Activated CD4-positive, alpha-beta T cell treated with anti-CD3 and anti-CD28 coated beads, Interleukin-2, amount 10 ng/mL, durations not matched to agents 24 days and 14 days (primary cell): Measurements from ENCODE around the gene NAT16. TPM values are rescaled to one million over a fixed set of nuclear protein-coding genes. Genes with fewer than 3 reads are reported as not detected.
"Not testable (repeated sequence)": the region's sequence is repeated elsewhere in the genome, so short reads cannot be mapped to it uniquely, and the experiment has no call there.

Experiments used
- DNase-seq: peaks from one replicate; pipeline ENCODE4 v3.0.0; 2022
- H3K27ac Mint-ChIP-seq: one replicate; pipeline ENCODE4 v1.8.0; 2022; ENCODE audit warnings: mild to moderate bottlenecking, mixed read lengths
- H3K27me3 Mint-ChIP-seq: one replicate; pipeline ENCODE4 v1.8.0; 2022; ENCODE audit warnings: mixed read lengths
- H3K36me3 Mint-ChIP-seq: one replicate; pipeline ENCODE4 v1.8.0; 2022; ENCODE audit warnings: low read depth, mild to moderate bottlenecking, mixed read lengths
- H3K4me1 Mint-ChIP-seq: one replicate; pipeline ENCODE4 v1.8.0; 2021; ENCODE audit warnings: mixed read lengths
- H3K4me3 Mint-ChIP-seq: one replicate; pipeline ENCODE4 v1.8.0; 2022; ENCODE audit warnings: mild to moderate bottlenecking, moderate library complexity, mixed read lengths
- H3K9me3 Mint-ChIP-seq: one replicate; pipeline ENCODE4 v1.8.0; 2021; ENCODE audit warnings: mixed read lengths
- intact Hi-C: fragments of 100-400 bp; cut with micrococcal nuclease; formaldehyde crosslinking; loops from one replicate; pipeline ENCODE4 v1.15.1; 2023
- total RNA-seq: library from RNA; stranded (reverse); gene quantifications from 2 replicates; pipeline ENCODE4 v1.2.3, GENCODE V29; 2022

The NAT16 gene
- total RNA-seq, 1 donor from 2014 or later: not detected

DNA sequence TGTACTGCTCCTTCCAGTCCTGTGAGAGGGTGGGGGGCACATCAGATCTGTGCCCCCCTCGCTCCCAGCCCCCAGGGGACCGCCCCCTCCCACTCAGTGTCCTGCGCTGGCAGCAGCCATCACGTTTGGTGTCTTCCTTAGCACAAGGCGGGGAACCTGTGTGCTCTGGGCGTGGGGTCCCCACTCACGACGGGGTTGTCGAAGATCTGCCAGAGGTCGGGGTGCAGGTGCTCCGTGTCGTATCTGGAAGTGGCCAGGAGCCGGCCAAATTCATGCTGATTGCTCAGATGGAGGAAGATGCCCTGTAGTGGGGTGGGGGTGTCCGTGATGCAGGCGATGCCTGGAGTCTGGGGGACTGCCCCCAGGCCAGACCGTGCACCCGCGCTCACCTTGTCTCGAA is 30.1 kb upstream of the NAT16 start:
- Mint-ChIP-seq H3K27me3 (no peaks in the 10 kb centered on the region), H3K9me3 (no peaks in the 10 kb centered on the region), H3K27ac (no peak overlapping the region), H3K36me3 (peaks cover 38% of the 10 kb centered on the region), H3K4me1 (peaks cover 3% of the 10 kb centered on the region), H3K4me3 (no peak overlapping the region)
- no peak for DNase-seq
- intact Hi-C loops: loop anchor here (10.0 kb wide), 1 partner anchor 75 kb away; no protein-coding TSS in a partner anchor

DNA sequence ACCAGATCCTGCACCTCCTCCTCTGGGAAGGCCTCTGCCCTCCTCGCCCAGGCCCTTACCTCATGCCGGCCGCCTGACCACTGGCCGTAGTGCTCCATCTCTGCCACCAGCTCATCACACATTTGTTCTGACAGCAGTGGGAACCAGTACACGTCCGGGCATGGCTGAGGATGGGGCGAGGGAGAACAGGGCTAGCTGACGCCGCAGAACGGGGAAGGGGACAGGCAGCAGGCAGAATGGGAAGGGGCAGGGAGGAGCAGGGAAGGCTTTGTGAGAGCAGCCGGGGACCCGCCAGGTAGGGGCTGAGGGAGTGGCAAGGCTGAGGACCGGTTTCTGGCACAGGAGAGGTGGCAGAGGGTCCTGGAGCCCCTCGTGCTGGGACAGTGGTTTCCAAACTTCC is 28.7 kb upstream of the NAT16 start:
- H3K27ac Mint-ChIP-seq: no peak overlapping the region
- intact Hi-C loops: no loop called here
- H3K27me3 Mint-ChIP-seq: peaks cover 4% of the 10 kb centered on the region
- H3K4me3 Mint-ChIP-seq: no peak overlapping the region
- H3K36me3 Mint-ChIP-seq: peaks cover 34% of the 10 kb centered on the region
- H3K4me1 Mint-ChIP-seq: peaks cover 5% of the 10 kb centered on the region
- DNase-seq: no peak
- no peaks in the 10 kb centered on the region for H3K9me3 Mint-ChIP-seq

DNA sequence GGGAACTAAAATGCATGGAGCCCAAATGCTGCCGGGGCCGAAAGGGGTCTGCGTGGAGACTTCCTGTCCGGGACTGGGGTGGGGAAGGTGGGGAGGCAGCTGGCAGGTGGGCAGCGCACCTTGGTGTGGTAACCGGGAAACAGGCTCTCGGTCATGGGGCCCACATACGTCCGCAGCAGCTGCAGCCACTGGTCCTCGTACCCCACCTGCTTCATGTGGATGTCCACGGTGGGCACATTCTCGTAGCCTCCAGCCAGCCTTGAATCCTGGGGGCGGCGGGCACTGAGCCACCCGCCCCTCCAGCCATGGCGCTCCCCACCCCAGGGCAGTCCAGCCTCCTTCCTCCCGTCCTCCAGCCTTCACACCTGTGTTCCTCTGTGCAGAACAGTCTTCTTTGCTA is 27.4 kb upstream of the NAT16 start:
- DNase-seq: no peak
- Mint-ChIP-seq H3K27ac (no peak overlapping the region), H3K27me3 (peaks cover 13% of the 10 kb centered on the region), H3K4me3 (no peak overlapping the region), H3K36me3 (peaks cover 31% of the 10 kb centered on the region), H3K9me3 (no peaks in the 10 kb centered on the region), H3K4me1 (peaks cover 6% of the 10 kb centered on the region)
- intact Hi-C loops: no loop called here

DNA sequence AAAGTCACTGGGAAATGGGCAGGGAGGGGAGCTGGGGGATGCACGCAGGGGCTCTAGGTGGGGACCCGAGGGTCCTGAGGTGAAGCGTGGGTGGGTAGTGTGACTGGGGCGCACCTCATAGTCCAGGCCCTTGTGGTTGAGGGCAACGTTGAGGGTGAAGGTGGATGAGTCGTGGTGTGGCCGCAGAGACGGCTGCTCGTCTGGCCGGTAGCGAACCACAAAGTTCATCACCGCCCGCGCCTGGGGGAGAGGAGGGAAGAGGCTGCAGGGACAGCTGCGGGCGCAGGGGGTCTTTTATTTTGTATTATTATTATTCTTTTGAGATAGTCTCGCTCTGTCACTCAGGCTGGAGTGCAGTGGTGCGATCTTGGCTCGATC is 26.6 kb upstream of the NAT16 start:
- Mint-ChIP-seq H3K27me3 (peaks cover 13% of the 10 kb centered on the region), H3K4me3 (no peak overlapping the region), H3K4me1 (peaks cover 6% of the 10 kb centered on the region), H3K27ac (no peak overlapping the region), H3K36me3 (peaks cover 26% of the 10 kb centered on the region), H3K9me3 (no peaks in the 10 kb centered on the region)
- DNase-seq: no peak
- intact Hi-C loops: no loop called here

DNA sequence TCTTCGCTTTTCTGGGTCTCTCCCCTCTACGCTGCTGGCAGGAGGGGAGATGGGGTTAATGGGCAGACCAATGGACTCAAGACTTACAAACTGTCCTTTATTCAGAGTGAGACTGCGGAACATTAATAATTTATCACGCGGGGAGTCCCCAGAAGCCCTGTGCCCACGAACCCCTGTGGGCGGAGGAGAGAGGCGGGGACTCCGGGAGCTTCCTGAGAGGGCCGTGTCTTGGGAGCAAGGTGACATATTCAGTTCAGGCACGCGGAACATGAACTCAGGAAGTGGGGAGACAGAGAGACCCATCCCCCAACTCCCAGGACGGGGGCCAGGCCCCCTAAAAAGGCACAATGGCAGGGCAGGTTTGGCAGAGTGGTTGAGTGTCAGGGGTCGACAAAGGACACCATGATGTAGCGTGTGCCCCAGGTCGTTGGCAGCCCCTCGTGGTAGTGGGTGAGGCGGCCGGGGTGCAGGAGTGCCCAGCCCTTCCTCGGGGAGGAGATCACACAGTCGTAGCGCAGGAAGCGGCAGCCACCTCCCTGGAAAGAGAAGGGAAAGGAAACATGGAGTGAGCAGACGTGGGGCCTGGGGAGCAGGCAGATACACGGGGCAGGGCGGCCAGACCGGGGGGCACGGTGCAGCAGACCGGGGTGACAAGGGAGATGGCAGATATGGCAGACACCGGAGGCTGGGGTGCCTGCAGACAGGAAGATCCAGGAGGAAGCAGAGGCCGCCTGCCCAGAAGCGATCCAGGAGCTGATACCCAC is 26.0 kb upstream of the NAT16 start:
- intact Hi-C loops: no loop called here
- peaks cover 6% of the 10 kb centered on the region for H3K4me1 Mint-ChIP-seq
- no peak overlapping the region for H3K27ac Mint-ChIP-seq

DNA sequence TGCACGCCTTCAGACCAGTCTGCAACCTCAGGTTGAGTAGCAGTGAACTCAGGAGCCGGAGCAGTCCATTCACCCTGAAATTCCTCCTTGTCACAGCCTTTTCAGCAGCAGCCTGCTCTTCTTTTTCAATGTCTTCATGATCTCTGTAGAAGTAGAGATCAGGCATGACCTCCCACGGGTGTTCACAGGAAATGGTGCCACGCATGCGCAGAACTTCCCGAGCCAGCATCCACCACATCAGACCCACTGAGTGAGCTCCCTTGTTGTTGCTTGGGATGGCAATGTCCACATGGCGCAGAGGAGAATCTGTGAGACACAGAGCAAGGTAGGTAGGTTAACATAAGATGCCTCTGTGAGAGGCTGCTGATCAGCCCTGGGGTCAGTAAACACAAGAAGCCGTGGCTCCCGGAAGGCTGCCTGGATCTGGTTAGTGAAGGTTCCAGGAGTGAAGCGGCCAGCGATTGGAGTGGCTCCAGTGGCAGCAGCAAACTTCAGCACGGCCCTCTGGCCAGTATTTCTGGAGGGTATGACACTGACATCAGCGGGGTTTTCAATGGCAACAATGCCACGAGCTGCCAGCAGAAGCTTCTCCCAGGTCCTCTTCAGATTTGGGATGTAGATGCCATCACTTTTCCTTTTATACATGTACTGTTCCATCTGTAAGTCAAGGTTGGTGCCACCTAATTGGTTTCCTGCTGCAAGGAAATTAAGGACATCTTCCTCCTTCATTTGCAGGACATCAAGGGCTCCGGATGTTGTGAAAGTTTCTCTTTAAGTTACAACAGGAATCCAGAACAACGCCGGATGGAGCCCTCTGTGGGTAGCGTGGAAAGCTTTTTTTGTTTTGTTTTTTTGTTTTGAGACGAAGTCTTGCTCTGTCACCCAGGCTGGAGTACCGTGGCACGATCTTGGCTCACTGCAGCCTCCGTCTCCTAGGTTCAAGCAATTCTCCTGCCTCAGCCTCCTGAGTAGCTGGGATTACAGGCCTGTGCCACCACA is 23.9 kb upstream of the NAT16 start:
- H3K27ac Mint-ChIP-seq: peak overlapping the region; percentile 91
- H3K9me3 Mint-ChIP-seq, intact Hi-C loops, H3K4me1 Mint-ChIP-seq: not testable (repeated sequence)
- H3K4me3 Mint-ChIP-seq: peak overlapping the region; percentile 64
- peaks cover 28% of the 10 kb centered on the region for H3K27me3 Mint-ChIP-seq
- peak; percentile 74 for DNase-seq
- H3K36me3 Mint-ChIP-seq: peaks cover 15% of the 10 kb centered on the region

More for the DNA sequence above, 26.0 kb upstream of the NAT16 start:
- Mint-ChIP-seq H3K27me3 (peaks cover 17% of the 10 kb centered on the region), H3K4me3 (no peak overlapping the region), H3K9me3 (no peaks in the 10 kb centered on the region), H3K36me3 (peaks cover 25% of the 10 kb centered on the region)
- DNase-seq: no peak

DNA sequence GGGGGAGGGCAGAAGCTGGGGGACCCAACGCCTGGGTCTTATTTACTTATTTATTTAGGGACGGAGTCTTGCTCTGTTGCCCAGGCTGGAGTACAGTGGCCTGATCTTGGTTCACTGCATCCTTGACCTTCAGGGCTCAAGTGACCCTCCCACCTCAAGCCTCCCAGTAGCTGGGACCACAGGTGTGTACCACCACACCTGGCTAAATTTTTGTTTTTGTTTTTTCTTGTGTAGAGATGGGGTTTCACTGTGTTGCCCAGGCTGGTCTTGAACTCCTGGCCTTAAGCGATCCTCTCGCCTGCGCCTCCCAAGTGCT is 22.5 kb upstream of the NAT16 start:
- H3K36me3 Mint-ChIP-seq: peaks cover 10% of the 10 kb centered on the region
- H3K9me3 Mint-ChIP-seq: no peaks in the 10 kb centered on the region
- H3K4me1 Mint-ChIP-seq: peaks cover 8% of the 10 kb centered on the region
- intact Hi-C loops: no loop called here
- no peak overlapping the region for H3K4me3 Mint-ChIP-seq
- H3K27ac Mint-ChIP-seq: no peak overlapping the region
- DNase-seq: no peak
- H3K27me3 Mint-ChIP-seq: peaks cover 28% of the 10 kb centered on the region

DNA sequence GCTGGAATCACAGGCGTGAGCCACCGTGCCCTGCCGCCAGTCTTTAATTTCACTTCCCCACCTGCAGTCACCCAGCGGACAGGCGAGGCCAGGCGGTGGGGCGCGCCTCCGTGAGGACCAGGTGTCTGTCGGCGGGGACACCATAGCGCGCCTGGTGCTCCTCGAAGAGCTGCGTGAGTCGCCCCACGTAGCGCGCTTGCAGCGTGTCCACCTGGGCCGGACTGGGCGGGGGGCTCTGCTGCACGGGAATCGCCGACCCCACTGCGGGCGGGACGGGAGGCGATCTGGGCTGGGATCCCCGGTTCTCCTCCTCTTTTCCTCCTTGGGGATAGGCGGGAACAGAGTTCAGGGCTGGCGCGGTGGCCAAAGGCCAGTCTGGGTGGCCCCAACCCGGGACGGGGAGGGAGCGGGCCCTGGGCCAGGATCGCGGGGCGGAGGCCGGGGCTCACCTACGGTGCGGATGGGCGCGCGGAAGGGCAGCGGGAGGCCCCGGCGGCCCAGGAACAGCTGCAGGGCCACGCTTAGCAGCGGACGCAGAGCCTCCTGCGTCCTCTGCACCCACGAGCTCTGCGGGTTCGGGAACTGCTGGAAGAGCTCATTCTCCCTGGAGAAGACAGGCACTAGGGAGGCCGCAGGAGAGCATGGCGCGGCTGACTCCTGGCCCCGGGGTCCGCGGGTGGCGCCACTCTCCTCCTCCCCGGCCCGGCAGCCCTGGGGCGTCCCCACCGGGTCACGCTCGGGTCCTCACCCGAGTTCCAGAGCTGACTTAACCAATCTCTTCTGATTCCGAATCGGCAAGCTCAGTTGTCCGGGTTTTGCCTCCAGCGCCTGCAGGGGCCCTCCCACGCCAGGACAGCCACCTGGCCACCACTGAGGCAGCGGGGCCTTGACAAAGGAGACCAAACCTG is 21.9 kb upstream of the NAT16 start:
- Mint-ChIP-seq H3K27ac (no peak overlapping the region), H3K36me3 (peaks cover 10% of the 10 kb centered on the region)

DNA sequence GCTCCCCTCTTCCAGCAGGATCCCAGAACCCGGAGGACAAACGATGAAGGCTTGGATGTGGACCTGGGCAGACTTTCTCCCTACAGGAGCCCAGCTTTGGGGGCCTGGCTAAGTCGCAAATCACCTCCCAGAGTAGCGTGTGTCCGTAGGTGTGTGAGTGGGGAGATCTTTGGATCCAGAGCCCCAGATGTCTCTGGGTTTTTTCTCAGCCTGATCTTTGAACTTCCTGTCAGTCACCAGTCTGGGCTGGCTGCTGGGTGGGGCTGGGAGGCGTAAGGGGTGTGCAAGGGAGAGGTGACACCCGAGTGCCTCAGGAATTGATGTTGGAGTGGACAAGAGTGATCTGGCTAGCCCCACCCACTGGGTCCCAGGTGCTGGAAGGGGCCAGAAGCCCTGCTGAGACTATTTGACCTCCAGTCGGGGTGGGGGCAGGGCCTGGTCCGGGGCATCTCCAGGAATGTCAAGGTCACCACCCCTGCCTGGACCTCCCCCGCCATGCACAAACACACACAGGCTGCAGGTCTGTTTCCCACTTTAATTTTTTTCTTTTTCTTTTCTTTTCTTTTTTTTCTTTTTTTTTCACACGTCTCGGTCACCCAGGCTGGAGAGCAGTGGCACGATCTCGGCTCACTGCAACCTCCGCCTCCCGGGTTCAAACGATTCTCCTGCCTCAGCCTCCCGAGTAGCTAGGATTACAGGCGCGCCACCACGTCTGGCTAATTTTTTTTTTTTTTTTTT is 20.9 kb upstream of the NAT16 start, which contains the start of gene MOGAT3:
MOGAT3 (minus strand) TSS at position 175 of the 738 bp plus-strand sequence. CDS start 182 bp downstream, outside the sequence.
- Mint-ChIP-seq H3K4me1 (peaks cover 8% of the 10 kb centered on the region), H3K4me3 (no peak within 1 kb of the TSS), H3K9me3 (no peaks in the 10 kb centered on the region), H3K27ac (peak within 1 kb of the TSS; percentile 62), H3K27me3 (peaks cover 28% of the 10 kb centered on the region), H3K36me3 (peaks cover 4% of the 10 kb centered on the region)
- intact Hi-C loops: no loop called here
- DNase-seq: no peak

More for the DNA sequence above, 21.9 kb upstream of the NAT16 start:
- intact Hi-C loops: no loop called here
- no peaks in the 10 kb centered on the region for H3K9me3 Mint-ChIP-seq
- no peak overlapping the region for H3K4me3 Mint-ChIP-seq
- peaks cover 8% of the 10 kb centered on the region for H3K4me1 Mint-ChIP-seq
- peaks cover 28% of the 10 kb centered on the region for H3K27me3 Mint-ChIP-seq
- no peak for DNase-seq

DNA sequence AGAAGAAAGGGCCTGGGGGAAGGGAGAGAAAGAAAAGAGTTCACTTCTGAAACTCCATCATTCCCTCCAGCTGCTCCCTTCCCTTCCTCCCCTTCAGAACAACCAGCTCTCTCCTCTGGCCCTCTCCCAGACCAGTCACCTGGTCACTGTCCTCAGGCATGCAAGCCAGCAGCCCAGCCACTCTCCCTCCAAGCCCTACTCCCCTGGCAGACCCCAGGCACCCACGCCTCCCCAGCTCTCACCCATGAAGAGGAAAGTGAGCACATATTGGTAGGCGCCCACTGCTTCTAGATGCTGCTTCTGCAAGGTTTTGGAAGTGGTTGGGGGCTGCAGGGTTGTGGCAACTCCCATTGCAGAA is 20.4 kb upstream of the NAT16 start:
- intact Hi-C loops: no loop called here
- no peaks in the 10 kb centered on the region for H3K36me3 Mint-ChIP-seq
- H3K4me3 Mint-ChIP-seq: no peak overlapping the region
- no peak overlapping the region for H3K27ac Mint-ChIP-seq
- peaks cover 28% of the 10 kb centered on the region for H3K27me3 Mint-ChIP-seq
- no peaks in the 10 kb centered on the region for H3K9me3 Mint-ChIP-seq
- H3K4me1 Mint-ChIP-seq: peaks cover 6% of the 10 kb centered on the region
- DNase-seq: no peak

DNA sequence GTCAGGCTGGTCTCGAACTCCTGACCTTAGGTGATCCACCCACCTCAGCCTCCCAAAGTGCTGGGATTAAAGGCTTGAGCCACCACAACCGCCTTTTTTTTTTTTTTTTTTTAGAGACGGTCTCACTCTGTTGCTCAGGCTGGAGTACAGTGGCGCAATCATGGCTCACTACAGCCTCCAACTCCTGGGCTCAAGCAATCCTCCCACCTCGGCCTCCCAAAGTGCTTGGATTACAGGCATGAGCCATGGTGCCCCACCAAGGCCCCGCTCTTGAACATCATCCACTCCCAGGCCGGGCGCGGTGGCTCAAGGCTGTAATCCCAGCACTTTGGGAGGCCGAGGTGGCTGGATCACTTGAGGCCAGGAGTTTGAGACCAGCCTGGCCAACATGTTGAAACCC is 19.4 kb upstream of the NAT16 start:
- H3K27ac Mint-ChIP-seq, DNase-seq, intact Hi-C loops, H3K9me3 Mint-ChIP-seq, H3K4me3 Mint-ChIP-seq, H3K4me1 Mint-ChIP-seq, H3K36me3 Mint-ChIP-seq: not testable (repeated sequence)
- H3K27me3 Mint-ChIP-seq: peaks cover 31% of the 10 kb centered on the region

DNA sequence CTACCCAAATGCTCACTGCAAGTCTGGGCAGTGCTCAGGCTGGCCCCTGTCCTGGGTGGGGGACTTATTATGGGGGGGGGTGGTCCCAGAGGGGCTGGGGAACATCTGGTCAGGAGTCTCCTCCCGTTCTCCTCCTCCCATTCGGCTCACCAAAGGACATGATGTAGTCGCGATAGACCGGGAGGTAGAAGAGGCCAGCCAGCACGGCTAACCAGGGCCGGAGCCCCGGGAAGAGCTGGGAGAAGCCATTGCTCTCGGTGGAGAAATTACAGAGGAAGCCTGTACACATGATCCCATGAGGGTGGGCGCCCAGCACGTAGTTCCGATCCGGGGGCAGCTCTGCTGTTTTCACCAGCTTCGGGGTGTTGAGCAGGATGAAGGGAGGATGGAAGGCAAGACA is 18.4 kb upstream of the NAT16 start:
- Mint-ChIP-seq H3K36me3 (no peaks in the 10 kb centered on the region), H3K9me3 (no peaks in the 10 kb centered on the region), H3K27ac (no peak overlapping the region), H3K27me3 (peaks cover 26% of the 10 kb centered on the region), H3K4me1 (peaks cover 2% of the 10 kb centered on the region), H3K4me3 (no peak overlapping the region)
- DNase-seq: no peak
- intact Hi-C loops: no loop called here

DNA sequence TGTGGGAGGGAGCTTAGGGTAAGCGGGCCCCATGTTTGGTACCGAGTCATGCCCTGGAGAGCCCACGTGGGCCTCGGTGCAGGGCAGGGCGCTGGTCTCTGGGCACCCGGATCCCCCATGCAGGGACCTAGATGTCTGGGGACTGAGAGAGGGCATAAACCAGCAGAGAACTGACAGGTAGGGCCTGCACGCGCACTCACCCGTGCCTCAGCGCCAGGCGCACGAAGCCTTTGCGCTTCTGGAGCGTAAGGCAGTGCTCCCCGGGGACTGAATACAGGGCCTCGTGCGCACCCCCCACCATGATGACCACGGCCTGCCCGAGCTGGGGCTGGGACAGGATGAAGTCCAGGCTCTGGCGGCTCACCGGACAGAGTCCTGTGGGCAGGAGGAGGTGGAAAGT is 17.9 kb upstream of the NAT16 start:
- H3K4me3 Mint-ChIP-seq: no peak overlapping the region
- DNase-seq: no peak
- H3K27ac Mint-ChIP-seq: no peak overlapping the region
- H3K4me1 Mint-ChIP-seq: peaks cover 2% of the 10 kb centered on the region
- intact Hi-C loops: no loop called here
- H3K9me3 Mint-ChIP-seq: no peaks in the 10 kb centered on the region
- peaks cover 23% of the 10 kb centered on the region for H3K27me3 Mint-ChIP-seq
- H3K36me3 Mint-ChIP-seq: no peaks in the 10 kb centered on the region
